GM21381 (cell line): ENCODE results near the gene AIP.

Experiments
- ATAC-seq: cut with Tn5 transposase; IDR thresholded peaks from one replicate; pipeline ENCODE4 v1.9.1; 2021; ENCODE audit warnings: mild to moderate bottlenecking, moderate library complexity; ENCODE audit not compliant: unreplicated experiment

Gene AIP

DNA sequence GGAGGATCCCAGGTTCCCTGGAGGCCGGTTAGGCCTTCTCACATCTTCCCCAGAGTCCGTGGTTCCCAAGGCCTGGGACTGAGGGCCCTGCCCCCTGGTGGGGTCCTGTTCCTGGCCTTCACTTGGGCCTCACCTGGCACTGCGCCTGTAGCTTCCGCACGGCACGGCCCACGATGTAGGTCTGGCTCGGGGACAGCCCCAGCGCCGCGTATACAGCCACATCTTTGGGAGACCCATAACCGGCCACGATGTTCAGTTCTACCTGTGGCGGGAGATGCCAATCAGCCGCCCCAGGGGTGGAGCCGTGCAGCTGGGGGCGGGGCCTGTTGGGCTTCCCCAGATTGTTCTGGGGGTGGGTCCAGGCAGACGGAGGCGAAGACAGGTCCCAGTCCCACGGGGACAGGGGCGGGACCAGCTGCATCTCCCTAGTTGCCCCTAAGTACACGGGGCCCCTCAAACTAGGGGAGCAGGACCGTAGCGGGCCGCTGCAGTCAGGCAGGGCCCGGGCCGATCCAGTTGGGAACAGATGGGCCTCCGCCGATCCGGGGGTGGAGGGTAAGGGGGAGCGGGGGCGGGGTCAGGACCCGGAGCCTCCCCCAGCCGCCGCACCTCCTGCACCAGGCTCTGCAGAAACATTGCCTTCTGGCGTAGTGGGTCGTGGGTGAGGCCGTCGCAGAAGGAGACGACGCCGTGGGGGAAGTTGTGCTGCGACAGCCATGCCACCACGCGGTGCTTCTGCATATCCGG is 10.1 kb downstream of the AIP start:
- ATAC-seq, result no peak

DNA sequence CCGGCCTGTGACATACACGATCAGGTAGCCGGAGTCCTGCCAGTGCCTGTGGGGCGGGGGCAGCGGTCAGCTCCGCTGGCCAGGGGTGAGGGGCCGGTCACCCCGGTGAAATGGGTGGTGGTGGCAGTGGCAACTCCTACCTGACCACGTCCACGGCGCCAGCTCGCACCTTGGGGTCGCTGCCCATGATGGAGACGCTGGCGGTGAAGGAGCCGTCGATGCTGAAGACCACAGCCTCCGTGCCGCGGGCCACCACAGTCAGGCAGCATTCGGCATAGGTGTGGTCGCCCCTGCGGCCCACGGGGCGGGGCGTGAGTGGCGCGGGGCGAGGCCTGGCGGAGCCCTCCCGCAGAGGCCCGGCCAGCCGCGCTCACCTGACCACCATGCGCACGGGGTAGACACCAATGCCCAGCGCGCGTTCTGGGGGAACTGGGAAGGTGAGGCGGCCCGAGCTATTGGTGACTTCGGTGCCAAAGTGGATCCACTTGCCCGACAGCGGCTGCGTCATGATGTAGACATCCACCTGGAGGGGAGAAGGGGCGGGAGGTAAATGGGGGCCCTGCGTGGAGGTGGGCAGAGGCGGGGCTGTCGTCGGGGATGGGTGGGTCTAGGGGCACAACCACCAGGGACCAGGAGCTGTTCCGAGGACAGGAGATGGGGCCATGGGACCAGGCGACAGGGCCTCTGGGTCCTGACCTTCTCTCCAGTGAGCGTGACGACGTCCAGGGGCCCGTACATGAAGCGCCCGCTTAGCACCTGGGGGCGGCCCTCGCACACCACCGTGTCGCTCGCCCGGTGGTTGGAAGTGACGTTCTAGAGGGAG is 10.9 kb downstream of the AIP start:
- no peak for ATAC-seq

DNA sequence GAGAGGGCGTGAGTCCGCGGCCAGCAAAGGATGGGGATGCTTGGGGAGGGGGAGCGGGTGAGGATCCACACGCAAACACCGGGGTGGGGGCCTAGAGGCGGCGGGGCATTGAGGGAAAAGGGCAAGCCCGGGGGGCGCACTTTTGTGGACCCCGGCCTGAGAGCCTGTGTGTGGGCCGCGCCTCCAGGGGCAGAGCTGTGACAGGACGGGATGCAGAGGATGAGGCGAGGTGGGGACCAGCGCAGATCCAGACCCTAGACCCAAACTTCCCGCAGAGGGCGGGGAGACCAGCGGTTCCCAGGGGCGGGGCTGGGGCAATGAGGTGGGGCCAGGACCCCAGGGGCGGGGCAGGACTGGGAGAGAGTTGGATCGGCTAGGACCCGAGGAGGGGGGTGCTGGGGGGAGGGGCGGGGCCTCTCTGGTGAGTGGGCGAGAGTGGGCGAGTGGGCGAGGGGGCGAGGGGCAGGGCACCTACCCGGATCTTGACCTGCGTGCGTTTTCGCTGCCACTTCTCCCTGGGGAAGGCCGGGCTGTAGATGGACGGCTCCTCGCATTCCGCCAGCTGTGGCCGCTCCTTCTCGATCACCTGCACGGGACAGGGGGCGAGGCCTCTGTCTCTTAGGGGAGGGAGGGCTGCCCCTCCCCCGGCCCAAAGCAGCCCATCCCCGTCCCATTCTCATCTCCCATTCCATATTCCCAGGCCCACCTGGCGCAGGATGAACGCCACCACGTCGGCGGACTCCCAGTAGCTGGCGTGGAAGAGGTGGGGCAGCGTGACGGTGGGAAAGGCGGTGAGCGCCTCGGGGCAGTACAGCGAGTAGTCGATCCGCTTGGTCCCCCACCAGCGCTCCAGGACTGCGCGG is 11.8 kb downstream of the AIP start:
- ATAC-seq, result no peak

DNA sequence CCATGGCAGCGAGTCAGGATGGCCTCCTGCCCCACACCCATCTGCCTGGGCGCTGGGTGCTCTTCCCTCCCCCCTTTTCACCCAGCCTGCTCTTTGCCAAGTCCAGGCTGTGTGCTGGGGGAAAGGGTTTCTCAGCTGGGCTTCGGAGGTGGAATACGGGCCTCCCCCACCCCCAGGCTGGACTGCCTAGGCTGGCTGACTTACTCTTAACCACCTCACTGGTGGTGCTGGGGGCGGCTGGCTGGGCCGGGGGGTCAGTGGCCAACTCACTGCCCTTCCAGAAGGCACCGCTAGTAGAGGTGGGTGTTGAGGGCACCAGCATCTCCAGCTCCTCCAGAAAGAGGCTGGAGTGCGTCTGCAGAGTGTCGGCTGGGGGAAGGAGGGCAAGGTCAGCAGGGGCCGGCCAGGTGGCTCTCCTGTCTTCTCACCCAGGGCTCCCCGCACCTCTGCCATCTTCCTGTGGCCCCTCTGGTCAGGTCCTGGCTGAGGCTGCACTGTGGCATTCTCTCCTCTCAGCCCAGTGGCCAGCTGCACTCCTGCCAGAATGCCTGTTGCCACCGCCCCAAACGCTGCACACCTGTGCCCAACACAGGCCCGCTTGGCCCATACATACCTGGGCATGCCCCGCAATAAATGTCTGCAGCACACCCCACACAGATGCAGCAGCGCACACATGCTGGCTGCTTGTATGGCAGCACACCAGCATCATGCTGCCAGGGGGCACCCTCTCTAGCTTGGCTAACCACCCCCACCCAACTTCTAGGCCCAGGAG is 12.6 kb downstream of the AIP start:
- ATAC-seq, result no peak

DNA sequence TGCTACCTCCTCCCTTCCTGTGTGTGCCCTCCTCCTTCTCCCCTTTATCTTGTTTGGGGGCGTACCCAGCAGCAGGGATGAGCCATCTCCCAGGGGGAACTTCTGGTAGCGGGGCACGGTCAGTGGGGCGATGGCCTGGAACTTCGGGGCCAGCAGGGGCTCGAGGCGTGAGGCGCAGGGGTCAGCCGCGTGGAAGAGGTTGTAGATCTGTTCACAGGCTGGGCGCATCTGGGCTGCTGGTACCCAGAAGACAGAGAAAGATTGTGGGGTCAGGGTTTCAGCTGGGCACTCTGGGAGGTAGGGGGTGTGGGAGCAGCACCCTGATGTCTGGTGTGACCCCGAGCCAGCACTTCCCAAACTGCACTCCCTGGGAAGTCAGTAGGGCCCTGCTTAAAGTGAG is 13.3 kb downstream of the AIP start:
- no peak for ATAC-seq

DNA sequence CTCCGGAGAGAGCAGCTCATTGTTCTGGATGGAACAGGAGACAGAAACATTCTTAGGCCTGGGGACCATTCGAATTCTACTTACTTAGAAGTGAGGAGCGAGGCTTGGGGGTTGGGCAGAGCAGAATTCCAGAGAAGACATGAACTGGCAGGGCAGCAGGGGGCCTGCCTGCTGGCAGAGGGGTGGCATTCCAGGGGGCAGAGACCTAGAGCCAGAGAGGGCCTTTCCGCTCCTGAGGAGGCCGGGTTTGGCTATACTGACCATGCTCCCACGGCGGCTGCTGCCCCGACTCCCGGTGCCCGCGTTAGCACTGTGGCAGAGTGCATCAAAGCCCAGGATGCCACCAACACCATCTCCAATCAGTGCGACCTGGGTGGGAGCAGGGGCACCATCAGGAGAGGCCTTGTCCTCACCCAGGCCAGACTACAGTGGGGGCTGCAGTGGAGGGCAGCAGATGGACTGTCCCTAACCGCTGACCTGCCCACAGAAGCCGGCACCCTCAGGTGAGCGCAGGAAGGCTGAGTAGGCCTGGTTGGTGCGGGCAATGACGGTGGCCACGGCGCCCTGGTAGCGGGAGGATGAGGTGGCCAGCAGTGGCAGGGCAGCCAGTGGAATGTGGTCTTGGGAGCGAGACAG is 14.9 kb downstream of the AIP start:
- ATAC-seq, result no peak

DNA sequence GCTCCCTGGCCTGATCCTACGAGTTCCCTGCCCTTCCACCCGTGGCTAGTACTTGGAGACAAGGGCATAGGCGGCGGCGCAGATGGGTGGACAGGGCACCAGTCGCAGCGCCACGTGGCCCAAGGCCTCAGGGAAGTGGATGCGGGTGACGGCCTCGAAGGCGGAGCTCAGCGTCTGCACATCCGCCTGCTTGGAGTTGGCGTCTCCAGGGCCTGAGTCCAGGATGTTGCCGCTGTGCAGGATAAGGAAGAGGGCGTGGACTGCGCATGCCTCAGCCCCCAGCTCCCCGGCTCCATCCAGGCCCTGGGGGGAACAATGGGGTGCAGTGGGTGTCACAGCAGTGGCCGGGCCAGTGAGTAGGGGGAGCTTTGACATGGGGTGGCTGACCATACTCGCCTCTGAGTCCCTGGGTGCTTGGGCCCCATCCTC is 15.7 kb downstream of the AIP start:
- ATAC-seq, result no peak

DNA sequence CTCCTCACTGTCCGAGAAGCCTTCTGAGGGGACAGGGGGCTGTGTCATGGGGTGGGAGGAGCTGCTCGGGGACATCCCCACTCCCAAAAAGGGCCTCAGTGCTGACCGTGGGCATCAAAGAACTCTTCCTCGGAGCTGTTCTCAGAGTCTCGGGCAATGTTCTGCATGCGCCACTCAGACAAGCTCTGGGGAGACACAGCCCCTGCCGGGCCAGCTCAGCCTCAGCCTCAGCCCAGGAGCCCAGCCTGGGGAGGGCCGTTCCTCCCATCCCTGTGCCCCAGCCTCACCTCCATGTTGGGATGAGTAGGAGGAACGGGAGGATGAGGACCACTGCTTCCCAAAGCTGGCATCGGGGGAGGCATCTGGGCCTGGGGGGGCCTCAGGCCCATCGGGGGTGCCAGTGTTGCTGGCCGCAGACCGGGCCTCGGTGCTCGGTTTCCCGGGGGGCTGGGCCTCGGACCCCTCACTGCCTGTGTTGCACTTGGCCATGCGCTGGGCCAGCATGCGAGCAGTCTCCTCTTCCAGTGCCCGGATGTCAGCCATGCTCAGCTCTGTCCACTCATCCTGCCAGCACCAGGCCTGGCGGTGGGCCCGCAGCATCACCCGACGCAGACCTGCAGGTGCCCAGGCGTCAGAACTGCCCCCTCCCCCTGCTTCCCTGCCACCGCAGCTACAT is 17.1 kb downstream of the AIP start:
- ATAC-seq, result no peak

DNA sequence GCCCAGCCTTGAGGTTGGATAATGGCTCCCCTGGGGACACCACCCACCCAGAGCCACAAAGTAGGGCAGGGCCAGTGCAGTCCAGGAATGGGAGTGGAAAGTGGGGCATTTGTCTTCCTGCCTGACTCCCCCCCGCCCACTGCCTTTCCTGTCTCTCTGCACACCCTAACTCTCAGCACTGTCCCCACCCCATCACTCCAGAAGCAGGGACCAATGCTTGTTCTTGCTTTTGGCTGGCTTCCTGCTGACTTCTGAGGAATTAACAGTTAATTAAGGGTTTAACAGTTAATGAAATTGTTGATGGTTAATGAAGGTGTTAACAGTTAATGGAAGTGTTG is 17.6 kb downstream of the AIP start:
- ATAC-seq, result no peak

DNA sequence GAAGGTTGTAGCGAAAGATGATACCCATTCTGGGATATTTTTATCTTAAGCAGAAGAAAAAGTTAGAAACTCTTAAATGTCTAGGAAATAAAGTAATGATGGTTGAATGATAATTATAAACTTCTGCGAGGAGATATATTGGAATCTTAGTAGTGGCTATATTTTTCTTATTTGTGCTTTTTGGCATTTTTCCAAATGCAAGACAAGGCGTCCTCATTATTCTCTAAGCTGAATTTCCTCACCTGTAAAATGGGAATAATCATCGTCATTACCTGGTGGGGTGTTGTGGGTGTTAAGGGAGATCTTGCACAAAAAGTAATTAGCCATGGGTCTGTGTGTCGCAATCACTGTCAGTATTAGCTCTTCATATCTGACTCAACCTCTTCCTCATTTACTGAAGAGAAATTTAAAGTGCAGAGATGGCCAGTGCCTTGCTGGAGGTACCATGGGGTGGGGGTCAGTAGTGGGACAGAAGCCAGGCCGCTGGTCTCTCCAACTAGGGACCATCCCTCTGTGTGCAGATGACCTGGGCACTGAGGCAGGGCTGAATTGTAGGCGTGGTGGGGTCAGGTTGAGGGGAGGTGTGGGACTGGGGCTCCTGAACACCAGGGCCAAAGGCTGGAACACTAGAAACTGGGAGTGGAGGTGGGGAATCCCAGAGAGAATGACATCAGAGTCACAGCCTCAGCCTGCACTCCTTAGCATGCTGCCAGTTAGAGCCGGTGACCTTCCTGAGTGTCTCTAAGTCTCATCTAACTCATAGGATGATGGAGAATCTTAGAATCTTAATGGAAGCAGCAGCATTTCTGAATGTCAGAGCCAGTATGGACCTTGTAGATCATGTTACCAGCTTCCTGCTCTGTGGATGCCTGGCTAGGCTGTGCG is 18.2 kb downstream of the AIP start:
- no peak for ATAC-seq

DNA sequence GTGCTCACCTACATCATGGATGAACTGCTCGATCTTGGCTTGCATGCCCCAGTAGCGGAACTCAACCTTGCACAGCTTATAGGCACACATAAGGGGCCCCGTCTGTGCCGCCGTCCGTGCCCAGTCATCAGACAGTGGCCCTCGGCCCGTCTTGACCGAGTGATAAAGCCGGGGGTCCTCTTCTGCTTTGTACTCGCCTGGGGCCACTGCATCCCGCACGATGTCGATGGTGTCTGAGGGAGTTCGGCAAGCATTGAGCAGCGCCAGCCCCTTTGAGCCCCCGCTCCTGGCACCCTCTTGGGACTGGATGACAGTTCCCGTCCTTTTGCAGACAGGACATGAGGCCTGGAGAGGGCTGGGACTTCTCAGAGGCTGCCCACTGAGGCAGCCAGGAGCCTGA is 19.0 kb downstream of the AIP start:
- no peak for ATAC-seq

DNA sequence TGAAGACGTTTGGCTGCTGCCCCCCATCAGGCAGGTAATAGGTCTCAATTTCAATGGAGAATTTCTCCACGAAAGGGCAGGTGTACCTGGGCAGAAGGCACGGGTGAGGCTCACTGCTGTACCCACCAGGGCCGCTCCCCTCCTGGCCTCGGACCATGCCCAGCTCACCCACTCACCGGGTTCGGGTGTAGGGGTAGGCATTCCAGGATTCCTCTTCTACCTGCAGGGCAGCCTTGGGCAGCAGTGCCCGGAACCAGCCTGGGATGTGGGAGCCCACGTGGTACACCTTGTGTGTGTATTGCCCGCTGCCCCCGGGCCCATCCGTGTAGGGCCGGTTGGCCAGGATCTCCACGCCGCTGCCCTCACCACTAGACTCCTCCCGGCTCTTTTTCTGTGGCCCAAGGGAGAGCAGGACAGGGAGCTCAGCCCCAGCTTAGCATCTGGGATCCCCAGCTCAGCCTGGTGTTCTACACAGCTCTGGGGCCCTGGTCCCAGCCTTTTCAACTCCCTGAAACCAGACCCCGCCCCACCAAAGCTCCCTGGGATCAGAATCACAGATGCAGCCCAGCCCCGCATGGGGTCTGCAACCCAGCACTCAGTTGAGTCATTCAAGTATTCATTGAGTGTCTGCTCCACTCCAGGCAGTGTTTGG is 19.6 kb downstream of the AIP start:
- no peak for ATAC-seq

DNA sequence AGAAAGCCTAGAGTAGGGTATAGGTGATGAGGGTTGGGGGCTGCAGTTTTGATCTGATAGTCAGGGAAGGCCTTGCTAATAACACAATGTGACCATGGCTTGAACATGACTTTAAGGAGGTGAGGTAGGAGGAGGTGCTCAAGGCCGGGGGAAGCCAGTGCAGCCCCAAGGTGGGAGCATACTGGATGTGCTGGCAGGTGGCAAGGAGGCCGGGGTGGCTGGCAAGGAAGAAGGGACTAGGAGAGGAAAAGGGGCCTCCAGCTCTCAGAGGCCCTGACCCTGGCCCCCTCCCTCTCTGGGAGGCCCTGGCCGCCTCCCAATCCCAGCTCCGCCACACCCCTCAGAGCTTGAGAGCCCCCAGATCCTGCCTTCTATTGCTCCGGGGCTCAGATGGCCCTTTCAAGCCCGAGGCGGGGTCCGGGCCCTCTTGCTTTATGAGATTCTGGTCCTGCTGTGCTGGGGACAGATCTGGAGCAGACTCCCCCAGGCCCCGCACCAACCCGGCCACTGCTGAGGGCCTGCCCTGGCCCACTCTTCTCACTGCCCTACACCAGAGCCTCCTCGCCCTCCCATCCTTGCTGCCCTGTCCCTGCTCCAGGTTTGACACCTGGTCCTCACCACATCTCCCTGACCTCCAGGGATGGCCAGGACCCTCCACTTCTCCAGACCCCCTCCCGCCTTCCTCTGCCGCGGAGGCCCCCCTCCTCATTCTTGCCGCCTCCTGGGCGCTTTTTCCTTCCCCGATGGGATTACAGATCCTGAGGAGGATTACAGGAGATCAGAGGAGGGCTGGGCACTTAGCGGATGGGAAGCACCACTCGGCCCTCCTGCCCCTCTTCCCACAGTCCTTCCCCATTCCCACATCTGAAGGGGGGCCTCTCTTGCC is 20.5 kb downstream of the AIP start:
- ATAC-seq, result no peak

DNA sequence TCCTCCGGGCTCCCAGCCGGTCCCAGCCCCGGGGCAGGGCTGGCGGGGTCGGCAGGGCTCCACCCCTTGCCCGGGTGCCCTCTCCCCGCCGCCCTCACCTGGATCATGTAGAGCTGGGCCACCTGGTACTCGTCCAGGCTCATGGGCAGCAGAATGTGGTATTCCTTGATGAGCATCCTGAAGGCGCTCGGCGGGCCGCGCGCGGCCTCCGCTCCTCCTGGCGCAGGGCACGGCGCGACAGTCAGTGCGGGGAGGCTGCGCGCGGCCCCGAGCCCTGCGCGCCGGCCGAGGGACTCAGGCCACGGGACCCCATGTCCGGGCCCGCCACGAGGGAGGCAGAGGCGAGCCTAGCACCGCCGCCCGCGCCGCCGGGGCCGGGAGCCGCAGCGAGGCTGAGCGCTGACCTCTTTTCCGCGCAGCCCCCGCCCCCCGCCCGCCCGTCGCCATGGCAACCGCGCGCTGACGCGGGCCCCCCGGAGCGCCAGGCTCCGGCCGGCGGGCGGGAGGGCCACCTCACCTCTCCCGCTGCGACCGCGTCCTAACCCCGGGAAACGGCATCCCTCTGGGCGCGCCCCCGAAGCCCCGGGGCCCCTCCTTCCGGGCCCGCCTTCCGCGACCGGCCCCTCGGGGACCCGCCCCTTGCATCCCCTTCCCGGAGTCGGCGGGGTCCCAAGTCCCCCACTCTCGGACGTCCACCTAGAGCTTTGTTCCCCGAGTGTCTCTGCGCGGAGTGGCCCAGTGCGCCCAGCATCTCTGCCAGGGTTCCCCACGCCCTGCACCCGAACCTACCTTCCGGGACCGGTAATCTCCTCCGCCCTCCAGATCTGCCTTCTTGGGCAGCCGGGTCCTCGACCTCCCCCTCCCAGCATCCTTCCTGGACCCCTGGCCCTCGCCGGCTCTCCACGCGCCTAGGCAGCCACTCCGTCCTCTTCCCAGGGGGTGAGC is 21.5 kb downstream of the AIP start:
- no peak for ATAC-seq

DNA sequence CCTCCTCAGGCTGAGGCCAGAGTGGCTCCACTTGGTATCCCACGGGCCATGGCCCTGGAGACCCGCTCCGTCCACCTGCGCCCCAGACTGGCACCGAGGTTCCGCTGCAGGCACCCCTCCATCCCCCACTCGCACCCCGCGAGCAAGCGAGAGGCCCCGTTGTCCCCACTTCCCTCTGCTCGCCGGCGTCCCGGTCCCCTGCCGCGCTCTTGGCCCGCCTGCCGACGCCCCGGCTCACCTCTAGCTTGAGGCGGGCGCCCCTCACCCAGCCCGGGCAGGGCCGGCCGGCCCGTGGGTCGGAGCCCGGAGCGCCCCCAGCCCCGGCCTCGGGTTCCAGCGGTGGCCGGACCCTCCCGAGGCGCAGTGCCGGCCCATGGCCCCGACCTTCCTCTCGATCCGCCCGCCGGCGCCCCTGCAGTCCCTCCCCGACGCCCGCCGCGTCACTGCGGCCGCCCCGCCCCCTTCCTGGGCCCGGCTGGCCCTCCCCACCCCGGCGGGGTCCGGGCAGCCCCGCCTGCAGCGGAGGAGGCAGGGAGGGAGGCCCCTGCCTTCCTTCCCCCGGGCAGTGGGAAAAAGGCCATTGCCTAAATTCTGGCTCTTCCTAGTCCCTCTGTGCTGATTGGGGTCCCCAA is 22.2 kb downstream of the AIP start, which contains the start of gene PITPNM1:
TSS of gene PITPNM1 (minus strand) at position 414 of the 632 bp plus-strand sequence. CDS start 1,183 bp downstream, outside the sequence.
- no peak for ATAC-seq
